Measurements from ENCODE around the gene PAX3.

DNA sequence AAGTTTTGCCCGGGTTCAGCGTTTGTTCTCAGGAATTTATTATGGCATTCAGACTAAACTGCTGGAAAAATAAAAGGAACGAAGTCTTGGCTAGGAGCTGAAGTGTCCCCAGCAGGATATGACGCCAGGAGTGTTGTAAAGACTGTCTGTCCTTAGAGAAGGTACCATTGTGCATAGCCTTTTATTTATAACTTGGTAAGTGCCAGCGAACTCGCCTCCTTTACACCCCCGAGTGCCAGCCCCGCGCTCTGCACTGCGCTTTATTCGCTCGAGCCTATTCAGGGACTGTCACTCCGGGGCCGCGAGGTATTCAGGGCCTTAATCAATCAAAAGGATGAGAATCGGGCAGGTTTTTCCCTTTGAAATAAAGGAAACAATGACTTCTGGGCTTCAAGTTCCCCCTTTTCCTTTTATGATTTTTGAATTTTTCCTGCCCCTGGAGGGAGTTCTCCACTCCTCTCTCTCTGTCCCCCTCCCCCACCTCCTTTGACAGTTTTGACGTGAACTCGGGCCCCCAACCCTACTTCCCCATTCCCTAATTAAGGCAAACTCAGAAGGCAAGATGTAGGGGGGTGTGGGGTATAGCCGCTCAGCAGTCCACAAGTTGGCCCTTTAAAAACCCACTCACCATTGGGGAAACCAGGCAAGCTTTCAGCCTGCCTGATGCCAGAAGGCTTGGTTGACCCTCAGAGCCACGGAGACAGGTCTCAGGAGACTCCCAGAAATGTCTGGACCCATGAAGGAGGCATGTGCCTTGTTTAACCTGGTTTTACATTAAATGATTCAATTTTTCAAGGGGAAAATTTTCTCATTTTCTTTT lies 1.3 kb upstream of the PAX3 start:
- TF ChIP-seq, protein P1, sequence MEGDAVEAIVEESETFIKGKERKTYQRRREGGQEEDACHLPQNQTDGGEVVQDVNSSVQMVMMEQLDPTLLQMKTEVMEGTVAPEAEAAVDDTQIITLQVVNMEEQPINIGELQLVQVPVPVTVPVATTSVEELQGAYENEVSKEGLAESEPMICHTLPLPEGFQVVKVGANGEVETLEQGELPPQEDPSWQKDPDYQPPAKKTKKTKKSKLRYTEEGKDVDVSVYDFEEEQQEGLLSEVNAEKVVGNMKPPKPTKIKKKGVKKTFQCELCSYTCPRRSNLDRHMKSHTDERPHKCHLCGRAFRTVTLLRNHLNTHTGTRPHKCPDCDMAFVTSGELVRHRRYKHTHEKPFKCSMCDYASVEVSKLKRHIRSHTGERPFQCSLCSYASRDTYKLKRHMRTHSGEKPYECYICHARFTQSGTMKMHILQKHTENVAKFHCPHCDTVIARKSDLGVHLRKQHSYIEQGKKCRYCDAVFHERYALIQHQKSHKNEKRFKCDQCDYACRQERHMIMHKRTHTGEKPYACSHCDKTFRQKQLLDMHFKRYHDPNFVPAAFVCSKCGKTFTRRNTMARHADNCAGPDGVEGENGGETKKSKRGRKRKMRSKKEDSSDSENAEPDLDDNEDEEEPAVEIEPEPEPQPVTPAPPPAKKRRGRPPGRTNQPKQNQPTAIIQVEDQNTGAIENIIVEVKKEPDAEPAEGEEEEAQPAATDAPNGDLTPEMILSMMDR (IDR thresholded peaks at IDR 0.05; ENCODE audit: borderline replicate concordance, extremely low read depth, low read length, poor library complexity, severe bottlenecking): no peak
- no peak for TF ChIP-seq EZH2 (IDR thresholded peaks at IDR 0.05; ENCODE audit: borderline replicate concordance, low read depth, low read length, severe bottlenecking)
